Fibroblast of lung (primary cell): ENCODE results near the gene DSCAML1. TPM values are rescaled to one million over a fixed set of nuclear protein-coding genes. Genes with fewer than 3 reads are reported as not detected.

Source experiments
- DNase-seq, 2 donors: peaks; one replicate each; pipeline versions ENCODE4 v3.0.0 to v3.0.0-alpha.2; 2010; ENCODE audit warnings: low read depth in 2 of 2
- H2AFZ ChIP-seq: 2 replicates; pipeline ENCODE4 v1.5.1; 2012; ENCODE audit warnings: low read length, control low read depth, inconsistent platforms
- H3K27ac ChIP-seq: 2 replicates; pipeline ENCODE4 v1.5.1; 2011; ENCODE audit warnings: low read length, control low read depth; ENCODE audit not compliant: insufficient read depth
- H3K27me3 ChIP-seq: 2 replicates; pipeline ENCODE4 v1.5.1; 2011; ENCODE audit warnings: mild to moderate bottlenecking, low read length; ENCODE audit not compliant: control insufficient read depth, insufficient read depth
- H3K36me3 ChIP-seq: 2 replicates; pipeline ENCODE4 v1.5.1; 2011; ENCODE audit warnings: low read length; ENCODE audit not compliant: control insufficient read depth, insufficient read depth
- H3K4me1 ChIP-seq: 2 replicates; pipeline ENCODE4 v1.5.1; 2011; ENCODE audit warnings: low read length; ENCODE audit not compliant: control insufficient read depth, insufficient read depth; ENCODE audit errors: extremely low read depth
- H3K4me2 ChIP-seq: 2 replicates; pipeline ENCODE4 v1.5.1; 2011; ENCODE audit warnings: low read length, control low read depth; ENCODE audit not compliant: insufficient read depth; ENCODE audit errors: extremely low read depth
- H3K4me3 ChIP-seq, 4 experiments: fragments of 200-600 bp in 1 of 4; sonication (generic) in 1 of 4; replicated peaks in 1 of 4; 2 replicates each; pipeline ENCODE4 v1.5.1; 2011 to 2016; ENCODE audit warnings: low read length in 4 of 4, low read depth in 3 of 4, mild to moderate bottlenecking in 3 of 4, control low read depth in 2 of 4, inconsistent platforms in 1 of 4, mixed read lengths in 1 of 4; ENCODE audit not compliant: insufficient read depth in 1 of 4; ENCODE audit errors: control extremely low read depth in 1 of 4
- H3K79me2 ChIP-seq: 2 replicates; pipeline ENCODE4 v1.5.1; 2012; ENCODE audit warnings: mild to moderate bottlenecking, low read length, inconsistent platforms; ENCODE audit not compliant: control insufficient read depth, insufficient read depth
- H3K9ac ChIP-seq: 2 replicates; pipeline ENCODE4 v1.5.1; 2011; ENCODE audit warnings: mild to moderate bottlenecking, low read length, control low read depth; ENCODE audit not compliant: insufficient read depth
- H3K9me3 ChIP-seq: 2 replicates; pipeline ENCODE4 v1.5.1; 2012; ENCODE audit warnings: low read depth, low read length; ENCODE audit not compliant: control insufficient read depth, insufficient read depth
- H4K20me1 ChIP-seq: 2 replicates; pipeline ENCODE4 v1.5.1; 2011; ENCODE audit warnings: low read length; ENCODE audit not compliant: control insufficient read depth, insufficient read depth; ENCODE audit errors: extremely low read depth
- CTCF ChIP-seq, 2 donors: IDR thresholded peaks in 1 of 2; conservative IDR thresholded peaks in 1 of 2; 1 replicate in 1 of 2; 2 replicates in 1 of 2; pipeline ENCODE4 v1.5.1; 2011 to 2012; ENCODE audit warnings: low read length in 2 of 2, control low read depth in 1 of 2, inconsistent platforms in 1 of 2, low read depth in 1 of 2, mild to moderate bottlenecking in 1 of 2
- EZH2 ChIP-seq: IDR thresholded peaks from 2 replicates; pipeline ENCODE4 v1.5.1; 2012; ENCODE audit warnings: low read length, control low read depth, mild to moderate bottlenecking; ENCODE audit errors: missing control alignments
- polyA plus RNA-seq, 2 donors: library from polyadenylated mRNA; depleted of rRNA in 1 of 2; stranded (reverse) in 1 of 2; unstranded in 1 of 2; fragments of >200 nt; gene quantifications; 2 replicates each; pipeline ENCODE4 v1.2.1, GENCODE V29; 2011 to 2012; ENCODE audit warnings: missing spikeins in 1 of 2
- total RNA-seq: library from RNA; depleted of rRNA; stranded (reverse); fragments of >200 nt; gene quantifications from 2 replicates; pipeline ENCODE4 v1.2.1, GENCODE V29; 2014

Gene DSCAML1
- total and polyA plus RNA-seq, 2 donors (not counting 1 experiment from before 2014, with no cell fraction given), result not detected

DNA sequence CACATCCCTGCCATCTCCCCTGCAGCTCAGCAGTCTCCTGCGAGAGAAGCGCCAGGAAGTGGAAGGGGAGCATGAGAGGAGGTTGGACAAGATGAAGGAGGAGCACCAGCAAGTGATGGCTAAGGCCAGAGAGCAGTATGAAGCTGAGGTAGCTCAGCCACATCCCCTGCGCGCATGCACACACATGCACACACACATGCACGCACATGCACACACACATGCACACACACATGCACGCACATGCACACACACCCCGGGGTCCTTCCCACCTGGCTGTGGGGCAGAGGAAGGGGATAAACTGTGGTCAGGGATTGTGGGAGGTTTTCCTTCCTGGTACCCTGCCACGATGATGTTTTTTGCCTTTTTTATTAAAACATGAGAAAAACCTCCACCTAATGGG lies 404.0 kb downstream of the DSCAML1 start:
- H3K36me3 ChIP-seq, result peaks cover 23% of the 10 kb centered on the region

GRCh38 chr11:117392001-117392690 lies 404.9 kb downstream of the DSCAML1 start:
- Histone ChIP-seq H3K27me3 (no peaks in the 10 kb centered on the region), H3K4me2 (no peak overlapping the region), H2AFZ (no peak overlapping the region), H3K27ac (no peak overlapping the region), H4K20me1 (no peaks in the 10 kb centered on the region), H3K79me2 (no peaks in the 10 kb centered on the region), H3K4me3 (no peak overlapping the region), H3K36me3 (peaks cover 23% of the 10 kb centered on the region), H3K9ac (no peak overlapping the region), H3K4me1 (peaks cover 5% of the 10 kb centered on the region), H3K9me3 (no peaks in the 10 kb centered on the region)
- TF ChIP-seq EZH2 (no peak), CTCF (conservative IDR thresholded peaks at IDR 0.05 in 1 of 2, IDR thresholded peaks at IDR 0.05 in 1 of 2; ENCODE audit: low read depth in 1 of 2, low read length in 2 of 2) (no peak)
- DNase-seq, result no peak

More for the DNA sequence above, 404.0 kb downstream of the DSCAML1 start:
- H3K79me2 ChIP-seq, result no peaks in the 10 kb centered on the region
- H3K27ac ChIP-seq, result no peak overlapping the region
- no peak overlapping the region for H2AFZ ChIP-seq
- peaks cover 4% of the 10 kb centered on the region for H3K4me1 ChIP-seq
- no peaks in the 10 kb centered on the region for H3K27me3 ChIP-seq
- no peak for TF ChIP-seq EZH2
- no peak for TF ChIP-seq CTCF (conservative IDR thresholded peaks at IDR 0.05 in 1 of 2, IDR thresholded peaks at IDR 0.05 in 1 of 2; ENCODE audit: low read depth in 1 of 2, low read length in 2 of 2)
- H3K9me3 ChIP-seq, result no peaks in the 10 kb centered on the region
- no peak for DNase-seq
- H4K20me1 ChIP-seq, result no peaks in the 10 kb centered on the region
- H3K9ac ChIP-seq, result no peak overlapping the region
- H3K4me2 ChIP-seq, result no peak overlapping the region
- H3K4me3 ChIP-seq, result no peak overlapping the region

- Histone ChIP-seq H4K20me1 (no peaks in the 10 kb centered on the region), H3K4me2 (no peak overlapping the region), H3K79me2 (no peaks in the 10 kb centered on the region), H3K4me3 (no peak overlapping the region), H3K36me3 (peaks cover 20% of the 10 kb centered on the region), H3K9me3 (no peaks in the 10 kb centered on the region), H2AFZ (no peak overlapping the region), H3K9ac (no peak overlapping the region), H3K4me1 (peaks cover 5% of the 10 kb centered on the region), H3K27me3 (no peaks in the 10 kb centered on the region), H3K27ac (no peak overlapping the region)
- TF ChIP-seq CTCF (conservative IDR thresholded peaks at IDR 0.05 in 1 of 2, IDR thresholded peaks at IDR 0.05 in 1 of 2; ENCODE audit: low read depth in 1 of 2, low read length in 2 of 2) (no peak), EZH2 (no peak)
- no peak for DNase-seq
Observed at GRCh38 chr11:117391181-117391580, 405.8 kb downstream of the DSCAML1 start.
